A549 treated with AZD9567 at 1 μM for 4 hours (cell line): Measurements from ENCODE around the gene G3BP2. TPM values are rescaled to one million over a fixed set of nuclear protein-coding genes. Genes with fewer than 3 reads are reported as not detected.

Experiments
- total RNA-seq: library from RNA; stranded (reverse); fragments of 200-300 nt; extraction: Qiagen RNA extraction; gene quantifications from 5 replicates; pipeline ENCODE4 v1.2.3, GENCODE V29; 2022; ENCODE audit not compliant: insufficient read depth

G3BP2 gene
- 70.1 to 98.1 TPM (median 79.5 TPM) in 5 replicates for total RNA-seq

DNA sequence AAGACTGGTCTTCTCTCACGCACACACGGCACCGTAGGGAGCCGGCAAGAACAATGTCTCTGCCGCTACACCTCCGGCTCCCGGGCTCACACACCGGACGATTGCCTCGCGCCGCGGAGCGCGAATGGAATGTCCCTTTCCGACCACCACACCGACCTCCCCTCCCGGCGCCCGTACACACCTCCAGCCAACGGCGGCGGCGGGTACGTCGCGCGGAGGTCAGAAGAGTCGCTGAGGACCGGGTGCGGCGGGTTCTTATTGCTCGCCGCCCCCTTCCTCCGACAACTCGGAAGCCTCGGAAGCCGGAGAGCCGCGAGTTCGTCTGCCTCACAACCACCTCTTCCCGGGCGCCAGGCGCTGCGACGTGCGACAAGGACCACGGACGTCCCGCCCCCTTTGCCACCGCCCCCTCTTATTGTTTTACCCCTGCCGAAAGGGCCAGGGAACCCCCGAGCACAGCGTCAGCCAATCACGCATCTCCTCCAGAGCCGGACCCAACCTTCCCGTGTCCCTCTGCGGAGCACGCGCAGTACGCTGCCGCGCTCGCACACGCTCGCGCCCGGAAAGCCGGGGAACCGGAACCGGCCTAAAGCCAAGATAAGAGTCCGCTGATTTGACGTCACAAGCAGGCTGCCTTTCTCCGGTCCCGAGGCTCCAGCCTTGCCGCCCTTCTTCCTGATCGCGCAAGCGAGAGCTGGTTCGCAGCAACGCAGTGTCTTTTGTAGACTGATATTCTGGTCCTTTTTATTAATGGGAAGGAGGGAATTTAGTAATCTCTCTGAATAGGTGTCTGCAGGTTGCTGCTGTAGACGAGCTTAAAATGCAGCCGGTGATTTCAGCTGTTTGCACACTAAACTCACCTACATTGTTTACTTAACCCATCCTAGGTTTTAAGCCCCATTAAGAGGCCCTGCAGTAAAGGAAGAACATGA is at the start of gene G3BP2:
Gene G3BP2 (minus strand): TSS at position 385 of the 932 bp plus-strand sequence. CDS start 11,386 bp downstream, outside the sequence.

DNA sequence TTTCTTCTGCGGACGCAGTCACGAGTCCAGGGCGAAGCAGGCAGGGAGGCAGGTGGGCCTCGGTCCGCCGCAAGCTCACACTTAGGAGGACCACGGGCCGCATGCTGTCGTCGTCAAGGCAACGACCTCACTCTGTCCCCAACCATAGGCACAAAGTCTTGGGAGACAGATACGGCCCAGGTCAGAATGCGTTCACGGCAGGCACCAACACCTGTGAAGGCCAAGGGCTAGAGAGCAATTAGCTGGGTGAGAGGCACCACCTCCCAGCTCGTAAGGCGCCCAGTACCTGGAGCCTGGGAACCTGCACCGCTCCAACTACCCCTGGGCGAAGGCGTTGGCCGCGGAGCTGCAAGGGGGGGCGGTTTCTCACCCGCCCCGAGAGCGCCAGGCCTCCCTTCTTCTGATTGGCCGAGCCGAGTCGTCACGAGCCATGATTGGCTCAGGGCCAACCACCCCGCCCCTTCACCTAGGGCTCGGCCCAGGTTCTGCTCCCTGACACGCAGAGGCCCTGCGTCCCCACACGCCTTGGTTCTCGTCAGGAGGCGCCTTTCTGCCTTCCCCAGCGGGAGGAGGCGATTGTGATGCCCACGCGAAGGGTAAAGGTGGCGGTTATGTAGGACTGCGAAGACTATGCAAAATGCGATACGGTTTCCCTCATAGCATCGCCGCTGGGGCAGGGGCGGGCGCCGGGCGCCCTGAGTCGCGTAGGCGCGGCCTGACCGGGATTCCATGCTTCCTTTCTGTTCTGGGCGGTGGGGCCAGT is 42.9 kb downstream of the G3BP2 start, which contains the start of gene CDKL2:
Gene CDKL2 (minus strand): TSS at position 355 of the 763 bp plus-strand sequence. CDS start 4,540 bp downstream, outside the sequence.

Other genes with a start within 250 kb of the G3BP2 start
- 7.4 to 17.4 TPM (median 14.9 TPM) in 5 replicates for gene RCHY1, start 159.0 kb downstream of the G3BP2 start, total RNA-seq
- gene THAP6, start 158.9 kb downstream of the G3BP2 start, total RNA-seq: 5.0 to 7.6 TPM (median 6.4 TPM) in 5 replicates
- gene ODAPH, start 117.3 kb downstream of the G3BP2 start, total RNA-seq: 0.12 to 0.17 TPM in 2 of 5 replicates, not detected in the others
- 0.49 to 2.1 TPM (median 0.70 TPM) in 5 replicates for gene CDKL2, start 42.9 kb downstream of the G3BP2 start, total RNA-seq
- gene USO1, start 51.2 kb upstream of the G3BP2 start, total RNA-seq: 21.1 to 33.5 TPM (median 24.3 TPM) in 5 replicates
- gene PPEF2, start 229.0 kb upstream of the G3BP2 start, total RNA-seq: 0.02 TPM in 1 of 5 replicates, not detected in the others